Sigmoid colon (tissue), 7 donors: ENCODE results near the gene FBXO46. TPM values are rescaled to one million over a fixed set of nuclear protein-coding genes. Genes with fewer than 3 reads are reported as not detected.

ENCODE experiments used
- DNase-seq: peaks from one replicate; pipeline ENCODE4 v3.0.0-alpha.2; 2019
- H3K27ac ChIP-seq, 4 donors: fragments of 200-600 bp; sonication (generic); one replicate each; pipeline ENCODE4 v1.5.1; 2016 to 2019; ENCODE audit warnings: mild to moderate bottlenecking in 1 of 4
- H3K27me3 ChIP-seq, 3 donors: fragments of 200-600 bp; sonication (generic); one replicate each; pipeline ENCODE4 v1.5.1; 2019; ENCODE audit warnings: mild to moderate bottlenecking in 1 of 3
- H3K36me3 ChIP-seq, 4 donors: fragments of 200-600 bp; sonication (generic); one replicate each; pipeline ENCODE4 v1.5.1; 2016 to 2019
- H3K4me1 ChIP-seq, 4 donors: fragments of 200-600 bp; sonication (generic); one replicate each; pipeline ENCODE4 v1.5.1; 2017 to 2019
- H3K4me3 ChIP-seq, 4 donors: fragments of 200-600 bp; sonication (generic); one replicate each; pipeline ENCODE4 v1.5.1; 2017 to 2019; ENCODE audit warnings: mild to moderate bottlenecking in 2 of 4, moderate library complexity in 1 of 4
- H3K9me3 ChIP-seq, 4 donors: fragments of 200-600 bp in 3 of 4; sonication (generic) in 3 of 4; one replicate each; pipeline versions ENCODE4 v1.5.1 to v1.6.1; 2013 to 2019
- EP300 ChIP-seq, 4 donors: sonication (generic); formaldehyde crosslinking; IDR thresholded peaks; one replicate each; pipeline ENCODE4 v1.6.1; 2017; ENCODE audit warnings: antibody characterized with exemption in 4 of 4
- POLR2A ChIP-seq, 2 donors: fragments of 450-650 bp; IDR thresholded peaks; one replicate each; pipeline ENCODE4 v1.6.1; 2016; ENCODE audit warnings: antibody characterized with exemption in 2 of 2, mild to moderate bottlenecking in 2 of 2, moderate library complexity in 2 of 2
- POLR2AphosphoS5 ChIP-seq, 4 donors: sonication (generic); formaldehyde crosslinking; IDR thresholded peaks; one replicate each; pipeline ENCODE4 v1.6.1; 2017; ENCODE audit warnings: antibody characterized with exemption in 4 of 4
- WGBS, 2 donors: extraction: QIAGEN DNeasy Blood & Tissue Kit; methylation state at CpG; one replicate each; pipeline ENCODE4 v1.1.7; 2013; 5-methylcytosine and 5-hydroxymethylcytosine counted together
- intact Hi-C: fragments of 100-400 bp; cut with DNase I; formaldehyde crosslinking; loops from one replicate; pipeline ENCODE4 v1.15.1; 2023
- polyA plus RNA-seq, 3 donors: library from polyadenylated mRNA; stranded (reverse); fragments of 200-250 nt; gene quantifications; one replicate each; pipeline ENCODE4 v1.2.3, GENCODE V29; 2013
- total RNA-seq, 4 donors: library from RNA; depleted of rRNA; stranded (reverse); fragments of >200 nt; gene quantifications; one replicate each; pipeline ENCODE4 v1.1.0, GENCODE V29; 2016
- TF ChIP-seq, protein P1 (sequence below), 4 experiments: fragments of 450-650 bp in 3 of 4; fragments of 200-600 bp in 1 of 4; IDR thresholded peaks; one replicate each; pipeline ENCODE4 v1.5.1; 2016 to 2019; ENCODE audit warnings: antibody characterized with exemption in 4 of 4, mild to moderate bottlenecking in 3 of 4, moderate library complexity in 2 of 4
- donor health status: healthy with polysubstance abuse.
- donor health status: Bipolar disorder and iron deficiency.
- donor health status: healthy.

The FBXO46 gene
- total and polyA plus RNA-seq, 7 donors = 7.1 to 16.5 (median 9.5) TPM

DNA sequence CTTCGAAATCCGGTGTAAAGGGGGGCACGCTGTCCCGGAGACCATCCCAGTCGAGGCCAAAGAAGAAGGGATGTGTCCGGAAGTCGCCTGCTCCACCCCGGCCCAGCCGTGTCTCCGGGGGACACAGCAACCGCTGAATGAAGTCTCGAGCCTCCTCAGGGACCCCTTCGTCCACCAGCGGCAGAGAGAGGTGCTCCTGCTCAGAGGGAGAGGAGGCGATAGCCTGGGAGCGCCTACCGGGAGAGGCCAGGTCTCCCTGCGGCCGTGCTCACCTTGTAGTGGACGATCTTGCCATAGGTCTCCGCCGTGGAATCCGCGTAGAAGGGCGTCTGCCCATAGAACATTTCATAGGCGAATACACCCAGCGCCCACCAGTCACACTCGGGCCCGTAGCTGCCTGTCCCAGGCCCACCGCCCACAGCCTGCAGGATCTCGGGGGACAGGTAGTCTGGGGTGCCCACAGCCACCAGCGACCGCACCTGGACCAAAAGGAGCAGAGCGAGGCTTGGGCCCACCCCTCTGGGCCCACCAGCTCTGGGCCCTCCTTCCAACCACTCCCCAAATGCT, 46.8 kb upstream of the FBXO46 start:
- intact Hi-C loops = no loop called here
- peaks cover 5 to 51% (median 45%) of the 10 kb centered on the region in 4 donors for H3K36me3 ChIP-seq
- H3K27me3 ChIP-seq = no peaks in the 10 kb centered on the region
- DNase-seq = peak; percentile 66
- 96% methylated on average over 34 of the region's 34 CpGs for WGBS, 2 donors
- H3K27ac ChIP-seq = peak overlapping the region; percentile 96 to 98 (median 98)
- no peaks in the 10 kb centered on the region for H3K9me3 ChIP-seq
- peaks cover 0 to 42% (median 33%) of the 10 kb centered on the region in 4 donors for H3K4me1 ChIP-seq
- TF ChIP-seq EP300 (IDR thresholded peaks at IDR 0.05) (no peak), POLR2A (IDR thresholded peaks at IDR 0.05) (no peak), POLR2AphosphoS5 (IDR thresholded peaks at IDR 0.05) (no peak)
- TF ChIP-seq, protein P1, sequence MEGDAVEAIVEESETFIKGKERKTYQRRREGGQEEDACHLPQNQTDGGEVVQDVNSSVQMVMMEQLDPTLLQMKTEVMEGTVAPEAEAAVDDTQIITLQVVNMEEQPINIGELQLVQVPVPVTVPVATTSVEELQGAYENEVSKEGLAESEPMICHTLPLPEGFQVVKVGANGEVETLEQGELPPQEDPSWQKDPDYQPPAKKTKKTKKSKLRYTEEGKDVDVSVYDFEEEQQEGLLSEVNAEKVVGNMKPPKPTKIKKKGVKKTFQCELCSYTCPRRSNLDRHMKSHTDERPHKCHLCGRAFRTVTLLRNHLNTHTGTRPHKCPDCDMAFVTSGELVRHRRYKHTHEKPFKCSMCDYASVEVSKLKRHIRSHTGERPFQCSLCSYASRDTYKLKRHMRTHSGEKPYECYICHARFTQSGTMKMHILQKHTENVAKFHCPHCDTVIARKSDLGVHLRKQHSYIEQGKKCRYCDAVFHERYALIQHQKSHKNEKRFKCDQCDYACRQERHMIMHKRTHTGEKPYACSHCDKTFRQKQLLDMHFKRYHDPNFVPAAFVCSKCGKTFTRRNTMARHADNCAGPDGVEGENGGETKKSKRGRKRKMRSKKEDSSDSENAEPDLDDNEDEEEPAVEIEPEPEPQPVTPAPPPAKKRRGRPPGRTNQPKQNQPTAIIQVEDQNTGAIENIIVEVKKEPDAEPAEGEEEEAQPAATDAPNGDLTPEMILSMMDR (IDR thresholded peaks at IDR 0.05) = no peak
- no peak overlapping the region for H3K4me3 ChIP-seq

DNA sequence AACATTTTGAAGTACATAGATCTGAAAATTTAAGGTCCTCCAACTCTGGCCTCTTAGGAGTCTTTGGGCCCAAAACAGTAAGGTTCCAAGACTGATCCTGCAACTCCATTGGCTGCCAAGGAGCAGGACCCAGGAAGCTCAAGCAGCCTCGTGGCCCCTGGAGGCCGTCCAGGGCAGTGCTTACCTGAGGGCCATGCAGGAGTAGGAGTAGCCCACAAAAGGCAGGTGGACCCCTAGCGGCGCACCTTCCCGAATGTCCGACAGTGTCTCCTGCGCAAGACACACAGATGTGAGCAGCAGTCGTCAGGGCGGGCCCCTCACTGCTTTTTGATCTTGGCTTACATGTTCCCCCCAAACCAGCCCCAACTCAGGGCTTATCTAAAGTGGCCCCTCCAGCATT, 44.1 kb upstream of the FBXO46 start:
- TF ChIP-seq POLR2A (IDR thresholded peaks at IDR 0.05) (no peak), EP300 (IDR thresholded peaks at IDR 0.05) (no peak), POLR2AphosphoS5 (IDR thresholded peaks at IDR 0.05) (no peak)
- TF ChIP-seq, protein P1 (IDR thresholded peaks at IDR 0.05) = no peak
- H3K27me3 ChIP-seq = no peaks in the 10 kb centered on the region
- WGBS, 2 donors = 53 to 71% methylated on average over 9 of the region's 9 CpGs
- no peak overlapping the region for H3K4me3 ChIP-seq
- H3K4me1 ChIP-seq = peaks cover 0 to 35% (median 29%) of the 10 kb centered on the region in 4 donors
- H3K36me3 ChIP-seq = peaks cover 5 to 64% (median 54%) of the 10 kb centered on the region in 4 donors
- DNase-seq = no peak
- H3K9me3 ChIP-seq = no peaks in the 10 kb centered on the region
- intact Hi-C loops = no loop called here
- peak overlapping the region in 1 of 4 donors; percentile 14 for H3K27ac ChIP-seq

DNA sequence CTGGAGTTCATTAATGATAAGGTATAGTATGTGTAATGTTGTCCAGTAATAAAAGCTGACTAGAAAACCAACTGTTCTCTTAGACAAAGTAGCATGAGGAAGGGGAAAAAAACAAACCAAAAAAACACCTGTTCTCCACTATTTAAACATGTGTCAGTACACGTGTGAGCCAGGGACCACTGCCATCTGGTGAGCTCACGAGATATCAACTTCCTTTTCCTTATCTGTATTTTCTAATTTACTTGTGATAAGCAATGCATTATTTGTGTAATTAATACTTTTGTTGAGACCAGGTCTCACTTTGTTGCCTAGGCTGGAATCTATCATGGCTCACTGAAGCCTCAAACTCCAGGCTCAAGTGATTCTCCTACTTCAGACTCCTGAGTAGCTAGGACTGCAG, 42.7 kb upstream of the FBXO46 start:
- Histone ChIP-seq H3K4me3 (no peak overlapping the region), H3K27ac (peak overlapping the region; percentile 4 to 99 (median 94)), H3K9me3 (no peaks in the 10 kb centered on the region), H3K4me1 (peaks cover 0 to 25% (median 18%) of the 10 kb centered on the region in 4 donors), H3K36me3 (peaks cover 5 to 61% (median 47%) of the 10 kb centered on the region in 4 donors), H3K27me3 (no peaks in the 10 kb centered on the region)
- no peak for TF ChIP-seq POLR2A (IDR thresholded peaks at IDR 0.05)
- TF ChIP-seq, protein P1 (IDR thresholded peaks at IDR 0.05) = no peak
- TF ChIP-seq EP300 (IDR thresholded peaks at IDR 0.05) = no peak
- TF ChIP-seq POLR2AphosphoS5 (IDR thresholded peaks at IDR 0.05) = no peak
- no peak for DNase-seq
- 11 to 26% methylated on average over 2 of the region's 2 CpGs for WGBS, 2 donors
- intact Hi-C loops = no loop called here

DNA sequence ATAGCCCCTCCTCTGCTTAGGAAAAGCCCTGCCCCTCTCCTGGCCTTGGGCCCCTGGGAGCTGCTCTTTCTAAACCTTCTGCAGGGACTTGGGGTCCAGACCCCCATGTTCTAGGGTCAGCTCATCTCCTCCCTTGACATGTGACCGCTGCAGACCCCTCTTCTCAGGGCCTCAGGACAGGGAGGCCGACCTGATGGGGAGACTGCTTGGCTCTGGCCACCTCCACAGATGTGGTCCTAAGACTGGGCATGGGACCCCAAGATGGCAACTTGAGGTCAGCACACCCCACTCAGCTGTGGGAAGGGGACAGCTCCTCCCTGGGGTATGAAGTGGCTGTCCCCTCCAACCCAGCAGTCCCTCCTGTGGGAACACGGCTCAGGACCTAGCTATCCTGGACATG, 42.2 kb upstream of the FBXO46 start:
- peak overlapping the region; percentile 89 to 99 (median 98) for H3K27ac ChIP-seq
- peaks cover 5 to 57% (median 42%) of the 10 kb centered on the region in 4 donors for H3K36me3 ChIP-seq
- 88 to 91% methylated on average over 3 of the region's 3 CpGs for WGBS, 2 donors

More for the DNA sequence above, 42.2 kb upstream of the FBXO46 start:
- peak in 1 of 4 donors; percentile 3 for TF ChIP-seq POLR2AphosphoS5 (IDR thresholded peaks at IDR 0.05)
- TF ChIP-seq, protein P1 (IDR thresholded peaks at IDR 0.05) = no peak
- H3K9me3 ChIP-seq = no peaks in the 10 kb centered on the region
- H3K4me1 ChIP-seq = peaks cover 0 to 22% (median 17%) of the 10 kb centered on the region in 4 donors
- intact Hi-C loops = no loop called here
- H3K4me3 ChIP-seq = no peak overlapping the region
- no peak for DNase-seq
- H3K27me3 ChIP-seq = no peaks in the 10 kb centered on the region
